Occipital lobe (tissue), 2 donors: ENCODE results near the gene KAZN. TPM values are rescaled to one million over a fixed set of nuclear protein-coding genes. Genes with fewer than 3 reads are reported as not detected.
"Not testable (repeated sequence)": the region's sequence is repeated elsewhere in the genome, so short reads cannot be mapped to it uniquely, and the experiment has no call there.

Experiments used
- DNase-seq: peaks from one replicate; lab custom pipeline; 2025; lab: John Stamatoyannopoulos, UW
- total RNA-seq: library from RNA; depleted of rRNA; stranded (reverse); fragments of >200 nt; gene quantifications from one replicate; pipeline ENCODE4 v1.2.3, GENCODE V29; 2014

KAZN gene
- total RNA-seq, 1 donor from 2014 or later, result 27.5 TPM

DNA sequence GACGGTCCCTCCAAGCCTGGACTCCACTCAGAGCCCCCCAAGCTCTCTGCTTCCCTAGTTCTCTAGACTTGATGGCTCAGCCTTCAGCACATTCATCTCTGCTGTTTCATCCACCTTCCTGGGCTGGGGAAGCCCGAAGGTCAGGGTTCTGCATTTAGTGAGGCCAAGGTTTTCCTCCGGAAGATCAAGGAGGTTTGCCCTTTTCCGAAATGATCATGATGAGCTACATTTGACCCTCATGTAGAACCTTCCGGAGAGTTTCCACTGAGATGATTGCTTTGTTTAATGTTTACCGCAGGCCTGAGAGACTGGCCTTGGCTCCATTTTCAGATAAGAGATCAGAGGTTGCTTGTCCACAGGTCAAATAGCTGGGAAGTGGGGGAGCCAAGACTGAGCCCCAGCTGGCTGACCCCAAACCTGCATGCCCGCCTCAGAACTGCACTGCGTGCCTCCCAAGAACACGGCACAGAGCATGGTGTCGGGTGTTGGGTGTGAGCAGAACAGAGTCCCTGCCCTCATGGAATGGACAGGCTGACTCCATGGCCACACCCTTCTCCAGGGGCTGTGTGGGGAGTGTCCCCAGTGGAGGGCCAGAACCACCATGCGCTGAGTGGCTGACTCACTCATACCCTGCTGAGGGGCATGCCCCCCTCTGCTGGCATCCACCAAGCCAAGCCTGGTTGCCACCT is 354.3 kb downstream of the KAZN start:
- DNase-seq, result no peak

DNA sequence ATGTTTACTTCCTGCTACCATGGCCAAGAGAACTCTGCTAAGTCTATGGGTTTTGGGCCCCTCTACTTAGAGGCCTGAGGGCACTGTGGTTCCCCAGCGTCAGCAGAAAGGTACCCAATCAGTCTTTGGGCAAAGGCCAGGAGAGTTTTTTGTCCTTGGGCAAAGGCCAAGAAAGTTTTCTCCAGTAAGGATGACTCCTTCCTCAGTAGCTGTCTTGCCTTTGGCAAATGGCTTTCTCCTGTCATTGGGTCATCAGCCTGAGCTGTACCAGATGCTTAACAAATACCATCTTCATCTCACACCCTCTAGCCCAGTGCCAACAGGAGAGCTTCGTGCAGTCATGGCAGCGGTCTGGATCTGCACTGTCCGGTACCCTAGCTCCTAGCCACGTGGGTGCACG is 355.7 kb downstream of the KAZN start:
- DNase-seq, result no peak

- DNase-seq, result no peak
Observed at GRCh38 chr1:14954930-14955329, 356.4 kb downstream of the KAZN start.

DNA sequence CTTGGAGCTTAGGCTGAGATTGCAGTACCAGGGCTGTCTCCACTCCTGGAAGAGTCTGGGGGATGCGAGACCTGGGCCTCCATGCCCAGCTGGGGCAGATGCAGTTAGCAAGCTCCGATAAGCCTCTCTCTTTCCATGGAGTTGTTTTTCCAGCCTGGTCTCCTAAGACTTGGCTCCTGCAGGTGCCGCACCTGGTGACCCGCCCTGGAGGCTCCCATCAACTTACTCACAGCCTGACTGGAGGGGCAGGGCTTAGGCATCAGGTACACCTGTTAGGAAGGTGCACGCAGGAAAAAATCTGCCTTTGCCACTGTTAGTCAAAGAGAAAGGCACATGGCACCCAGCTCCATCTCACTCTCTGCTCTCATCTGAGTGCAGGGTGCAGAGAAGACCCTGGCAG is 356.9 kb downstream of the KAZN start:
- DNase-seq, result no peak

GRCh38 chr1:14955976-14956375 is 357.5 kb downstream of the KAZN start:
- DNase-seq, result no peak

DNA sequence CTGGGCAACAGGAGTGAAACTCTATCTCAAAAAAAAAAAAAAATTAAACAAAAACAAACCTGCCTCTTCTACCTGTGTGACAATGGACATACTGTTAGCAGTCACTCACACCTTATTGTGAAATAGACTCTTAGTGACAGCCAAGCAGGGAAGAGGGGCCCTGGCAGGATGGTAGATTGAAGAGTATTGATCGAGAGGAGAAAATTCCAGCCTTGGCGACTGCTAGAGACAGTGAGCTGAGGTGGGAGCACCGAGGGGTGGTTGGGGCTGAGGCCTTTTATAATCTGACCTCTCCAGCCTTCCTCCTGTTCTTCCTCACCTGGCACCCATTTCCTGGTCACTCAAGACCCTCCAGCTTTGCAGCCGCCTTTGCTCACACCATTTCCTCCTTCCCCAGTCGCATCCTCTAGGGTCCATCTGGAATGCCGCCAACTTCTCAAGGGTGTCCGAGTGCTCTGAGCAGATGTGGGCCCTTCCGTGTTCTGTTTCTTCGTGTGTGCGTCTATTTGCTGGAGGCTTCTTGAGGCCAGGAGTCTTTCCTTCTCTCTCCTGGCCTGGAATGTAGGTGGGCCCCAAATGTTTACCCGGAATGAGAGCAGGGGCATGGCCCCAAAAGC is 358.2 kb downstream of the KAZN start:
- DNase-seq, result no peak

DNA sequence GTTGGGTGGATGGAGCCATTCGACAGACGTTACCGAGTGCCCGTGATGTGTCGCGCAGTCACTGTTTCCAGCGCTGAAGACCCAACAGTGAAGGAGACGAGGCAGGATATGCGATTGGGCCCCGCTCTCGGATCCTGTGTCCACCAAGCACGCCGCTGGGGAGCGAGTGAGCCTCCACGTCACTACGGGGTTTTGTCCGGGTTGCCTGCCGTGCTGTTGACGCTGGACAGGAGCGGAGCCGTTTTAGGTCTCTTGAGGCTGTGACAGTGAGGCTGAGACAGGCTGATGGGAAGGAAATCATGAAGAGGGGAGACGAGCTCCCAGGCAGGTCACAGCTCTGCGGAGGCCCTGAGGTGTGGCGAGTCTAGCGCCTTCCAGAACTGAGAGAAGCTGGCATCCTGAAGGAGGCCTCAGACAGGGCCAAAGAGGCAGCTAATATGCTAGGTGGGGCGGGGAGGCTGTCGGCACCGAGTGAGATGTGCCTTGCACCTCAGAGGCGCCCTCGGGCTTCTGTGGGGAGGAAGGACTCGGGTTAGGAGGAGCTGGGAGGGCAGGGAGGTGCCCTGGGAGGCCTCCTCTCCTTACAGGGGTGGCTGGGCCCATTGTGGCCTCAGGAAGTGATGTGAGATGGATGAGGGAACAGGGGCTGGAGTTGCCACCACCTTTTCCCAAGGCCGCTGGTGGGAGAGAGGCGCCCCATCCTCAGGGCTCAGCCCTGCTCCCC is 359.1 kb downstream of the KAZN start:
- DNase-seq, result no peak

GRCh38 chr1:14958249-14959058 is 360.0 kb downstream of the KAZN start:
- DNase-seq, result no peak

- no peak for DNase-seq
Observed at GRCh38 chr1:14959059-14959694, 360.7 kb downstream of the KAZN start.

GRCh38 chr1:14961661-14962267 is 363.3 kb downstream of the KAZN start:
- no peak for DNase-seq

GRCh38 chr1:14962407-14962806 is 363.9 kb downstream of the KAZN start:
- no peak for DNase-seq

DNA sequence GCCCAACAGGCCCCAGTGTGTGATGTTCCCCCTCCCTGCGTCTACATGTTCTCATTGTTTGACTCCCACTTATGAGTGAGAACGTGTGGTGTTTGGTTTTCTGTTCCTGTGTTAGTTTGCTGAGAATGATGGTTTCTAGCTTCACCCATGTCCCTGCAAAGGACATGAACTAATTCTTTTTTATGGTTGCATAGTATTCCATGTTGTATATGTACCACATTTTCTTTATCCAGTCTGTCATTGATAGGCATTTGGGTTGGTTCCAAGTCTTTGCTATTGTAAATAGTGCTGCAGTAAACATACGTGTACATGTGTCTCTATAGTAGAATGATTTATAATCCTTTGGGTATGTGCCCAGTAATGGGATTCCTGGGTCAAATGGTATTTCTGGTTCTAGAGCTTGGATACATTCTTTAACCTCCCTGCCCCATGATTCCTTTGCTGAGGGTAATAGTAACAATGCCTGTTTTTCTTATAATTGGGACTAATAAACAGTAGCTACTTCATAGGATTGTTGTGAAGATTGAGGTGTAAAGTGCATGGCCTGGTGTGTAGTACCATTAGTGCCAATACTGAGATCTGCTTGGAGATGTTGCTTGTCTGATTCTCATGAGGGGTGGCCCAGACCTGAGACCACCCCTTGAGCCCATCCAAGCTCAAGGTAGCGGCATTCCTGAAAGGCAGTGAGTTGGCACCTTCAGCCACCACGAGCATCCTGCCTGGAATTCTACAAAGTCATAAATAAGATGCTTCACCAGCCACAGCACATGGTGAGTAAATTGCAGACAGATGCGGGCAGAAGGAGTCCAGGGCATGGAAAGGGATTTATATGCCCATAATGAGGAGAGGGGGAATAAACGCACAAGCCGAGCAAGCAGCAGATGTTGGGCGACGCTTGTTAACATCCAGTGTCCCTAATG is 365.6 kb downstream of the KAZN start:
- DNase-seq, result not testable (repeated sequence)

GRCh38 chr1:14964711-14965055 is 366.2 kb downstream of the KAZN start:
- no peak for DNase-seq

DNA sequence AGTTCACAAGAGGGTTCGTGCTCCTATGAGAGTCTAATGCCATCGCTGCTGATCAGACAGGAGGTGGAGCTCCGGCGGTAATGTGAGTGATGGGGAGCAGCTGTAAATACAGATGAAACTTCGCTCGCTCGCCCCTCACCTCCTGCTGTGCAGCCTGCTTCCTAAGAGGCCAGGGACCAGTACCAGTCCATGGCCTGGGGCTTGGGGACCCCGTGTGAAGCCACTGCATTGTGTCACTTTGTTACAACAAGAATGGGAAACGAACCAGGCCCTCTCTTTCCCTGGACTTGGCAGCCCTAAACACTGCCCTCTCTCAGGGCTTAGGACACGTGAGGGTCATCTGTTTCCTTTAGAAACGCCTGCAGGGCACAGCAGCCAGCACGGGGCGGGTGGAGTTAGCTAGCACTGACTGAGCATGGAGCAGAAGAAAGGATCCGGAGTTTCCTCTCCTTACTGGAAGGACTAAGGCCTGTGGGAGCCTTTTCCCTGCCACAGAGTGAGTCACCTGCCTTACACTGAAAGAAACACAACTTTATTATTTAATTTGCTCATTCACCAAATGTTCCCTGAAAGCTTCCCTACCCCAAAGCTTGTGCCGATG is 369.9 kb downstream of the KAZN start:
- peak; percentile 40 for DNase-seq

DNA sequence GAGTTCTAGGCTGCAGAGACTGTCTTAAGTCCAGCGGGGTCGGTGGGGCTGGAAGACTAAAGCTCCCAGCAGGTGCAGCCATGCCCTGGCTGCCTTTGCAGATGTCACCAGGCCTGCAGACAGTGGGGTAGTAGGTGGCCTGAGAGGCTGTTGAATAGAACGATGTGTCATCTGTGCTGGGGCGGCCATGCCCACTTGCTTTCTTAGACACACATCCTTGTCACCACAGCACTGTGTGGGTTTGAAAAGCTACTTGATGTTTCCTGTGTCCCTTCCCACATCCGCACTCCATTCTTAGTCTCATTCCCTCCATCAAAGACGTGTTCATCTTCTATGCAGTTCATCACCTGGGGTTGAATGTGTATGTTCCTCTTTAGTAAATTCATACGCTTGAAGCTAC is 370.5 kb downstream of the KAZN start:
- peak; percentile 36 for DNase-seq

DNA sequence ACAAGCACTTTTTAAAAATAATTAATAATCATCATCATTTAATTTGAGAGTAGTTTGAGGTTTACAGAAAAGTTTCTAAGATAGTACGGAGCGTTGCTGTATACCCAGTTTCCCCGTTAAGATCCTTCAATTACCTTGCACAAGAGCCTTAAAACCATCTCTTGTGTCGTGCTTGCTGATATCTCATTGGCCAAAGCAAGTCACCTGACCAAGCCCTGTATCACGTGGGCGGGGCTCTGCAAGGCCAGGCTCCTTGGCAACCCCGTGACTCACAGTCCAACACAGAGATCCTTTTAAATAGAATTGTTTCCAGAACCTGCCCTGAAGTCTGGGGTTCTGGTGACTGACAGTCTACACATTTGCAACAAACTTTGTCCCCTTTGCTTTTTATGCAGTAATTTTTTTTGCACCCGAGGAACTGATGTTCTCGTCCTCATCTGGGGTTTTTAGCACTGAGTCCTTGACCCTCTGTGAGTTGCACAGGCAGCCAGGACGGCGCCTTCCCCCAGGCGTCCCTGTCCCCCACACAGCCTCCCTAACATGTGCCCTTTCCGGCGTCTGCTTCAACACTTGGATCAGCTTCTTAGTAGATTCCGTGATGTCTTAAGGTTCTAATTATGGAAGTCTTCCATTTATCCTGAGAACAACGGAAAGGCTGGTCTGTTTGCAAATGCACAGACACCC is 371.8 kb downstream of the KAZN start:
- DNase-seq, result peak; percentile 23

- no peak for DNase-seq
Observed at GRCh38 chr1:14970799-14971141, 372.3 kb downstream of the KAZN start.

DNA sequence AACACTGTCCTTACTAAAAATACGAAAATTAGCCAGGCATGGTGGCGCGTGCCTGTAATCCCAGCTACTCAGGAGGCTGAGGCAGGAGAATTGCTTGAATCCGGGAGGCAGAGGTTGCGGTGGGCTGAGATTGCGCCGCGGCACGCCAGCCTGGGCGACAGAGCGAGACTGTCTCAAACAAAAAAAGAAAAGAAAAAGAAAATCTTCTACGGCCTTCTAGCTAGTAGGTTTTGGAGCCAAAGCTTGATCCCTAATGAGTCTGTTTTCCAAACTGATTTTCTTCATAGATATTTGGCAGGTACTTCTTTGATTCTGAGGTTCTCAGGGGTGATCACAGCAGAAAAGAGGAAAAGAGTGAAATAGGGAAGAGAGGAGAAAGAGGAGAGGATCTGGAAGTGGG is 372.7 kb downstream of the KAZN start:
- no peak for DNase-seq

- DNase-seq, result no peak
Observed at GRCh38 chr1:14972107-14972506, 373.6 kb downstream of the KAZN start.
